ENCODE results near the gene FCER2.
"Not testable (repeated sequence)": the region's sequence is repeated elsewhere in the genome, so short reads cannot be mapped to it uniquely, and the experiment has no call there.

GRCh38 chr19:7746306-7746705 lies 44.4 kb upstream of the FCER2 start:
- TF ChIP-seq CTCF (conservative IDR thresholded peaks at IDR 0.05; ENCODE audit: low read depth, low read length); POLR2A (IDR thresholded peaks at IDR 0.05; ENCODE audit: low read depth, low read length); CEBPB (IDR thresholded peaks at IDR 0.05; ENCODE audit: low read depth, low read length); ELK1 (IDR thresholded peaks at IDR 0.05; ENCODE audit: borderline replicate concordance, low read depth, low read length); MAZ (IDR thresholded peaks at IDR 0.05; ENCODE audit: borderline replicate concordance, low read depth, low read length); NFE2L2 (IDR thresholded peaks at IDR 0.05; ENCODE audit: low read depth, low read length): not testable (repeated sequence)
